Stimulated activated CD8-positive, alpha-beta memory T cell treated with anti-CD3 and anti-CD28 coated beads, Interleukin-12 subunit alpha, Interleukin-12 subunit beta, amount 100 ng/mL, for 4 hours (primary cell): Measurements from ENCODE around the gene SH3RF2.

ENCODE experiments used
- DNase-seq: peaks from one replicate; pipeline ENCODE4 v3.0.0-alpha.2; 2020; ENCODE audit warnings: low read depth

The SH3RF2 gene

GRCh38 chr5:145920542-145921210 is 15.7 kb upstream of the SH3RF2 start:
- no peak for DNase-seq

DNA sequence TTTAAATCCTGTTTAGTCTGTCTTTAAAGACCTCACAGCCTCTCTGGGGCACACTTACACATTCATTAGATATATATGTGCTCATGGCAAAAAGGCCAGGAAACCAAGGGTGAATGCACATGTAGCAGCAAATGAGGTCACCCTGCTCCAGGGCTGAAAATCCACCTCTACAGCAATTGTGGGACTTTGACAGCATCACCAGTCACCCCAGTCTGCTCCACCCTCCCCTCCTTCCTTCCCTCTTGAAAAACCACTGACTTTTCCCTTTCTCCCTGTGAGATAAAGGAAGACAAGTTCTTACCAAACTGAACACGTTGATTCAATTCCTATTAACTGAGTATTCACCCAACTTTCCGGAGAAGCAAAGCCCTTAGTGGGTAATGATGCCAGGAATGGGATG is 15.2 kb upstream of the SH3RF2 start:
- DNase-seq: no peak

GRCh38 chr5:145922059-145922458 is 14.3 kb upstream of the SH3RF2 start:
- DNase-seq: no peak

GRCh38 chr5:145923405-145923804 is 13.0 kb upstream of the SH3RF2 start:
- DNase-seq: no peak

DNA sequence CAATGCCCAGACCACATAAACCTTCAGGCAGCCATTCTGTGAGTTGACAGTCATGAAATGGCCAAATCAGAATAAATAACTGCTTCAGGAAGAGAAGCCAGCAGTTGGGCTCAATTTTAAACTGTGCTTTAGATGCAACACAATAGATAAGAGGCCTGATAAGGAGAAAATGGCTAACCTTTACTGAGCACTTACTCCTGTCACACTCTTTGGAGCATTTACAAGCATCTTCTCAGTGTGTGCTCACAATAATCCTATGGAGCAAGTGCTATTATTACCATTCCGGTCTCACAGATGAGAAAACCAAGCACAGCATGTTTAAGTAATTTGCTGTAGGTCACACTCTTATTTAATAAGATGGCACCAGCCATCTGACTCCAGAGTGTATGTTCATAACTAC is 11.5 kb upstream of the SH3RF2 start:
- DNase-seq: no peak

DNA sequence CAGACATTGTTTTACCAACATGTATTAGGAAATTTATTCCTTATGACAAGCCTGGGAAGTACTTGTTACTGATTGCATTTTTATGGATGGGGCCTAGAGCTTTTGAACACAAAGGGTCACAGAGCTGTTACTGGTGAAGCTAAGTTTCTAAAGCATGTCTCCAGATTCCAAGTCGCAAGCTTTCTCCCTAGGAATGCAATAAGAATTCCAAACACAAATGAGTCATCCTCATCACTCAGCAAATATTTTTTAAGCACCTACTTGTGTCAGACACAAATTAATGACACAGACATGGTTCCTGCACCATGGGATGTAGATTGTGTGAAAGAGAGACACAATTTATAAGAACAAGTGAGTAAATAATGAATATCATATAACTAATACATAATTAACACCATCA is 11.0 kb upstream of the SH3RF2 start:
- no peak for DNase-seq

- no peak for DNase-seq
These were observed 10.6 kb upstream of the SH3RF2 start for GRCh38 chr5:145925803-145926202.

- no peak for DNase-seq
These were observed 4.7 kb upstream of the SH3RF2 start for GRCh38 chr5:145931718-145932117.

DNA sequence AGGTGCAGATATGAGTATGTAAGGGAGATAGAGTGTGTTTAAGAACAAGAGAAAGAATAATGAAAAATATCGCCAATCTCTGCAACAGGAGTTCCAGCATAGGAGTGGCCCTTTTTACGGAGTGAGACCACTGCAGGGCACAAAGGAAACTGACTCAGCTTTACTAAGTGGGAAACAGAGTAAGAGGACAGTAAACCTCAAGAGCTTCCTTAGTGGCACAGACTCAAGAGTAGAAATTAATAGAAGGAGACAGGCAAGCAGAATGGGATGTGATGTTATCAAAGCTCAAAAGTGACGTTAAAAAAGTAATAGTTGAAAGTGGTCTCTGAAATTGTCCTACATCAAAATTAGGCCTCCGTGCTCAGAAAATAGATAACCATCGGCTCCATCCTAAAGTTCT is 2.1 kb upstream of the SH3RF2 start:
- DNase-seq: no peak

DNA sequence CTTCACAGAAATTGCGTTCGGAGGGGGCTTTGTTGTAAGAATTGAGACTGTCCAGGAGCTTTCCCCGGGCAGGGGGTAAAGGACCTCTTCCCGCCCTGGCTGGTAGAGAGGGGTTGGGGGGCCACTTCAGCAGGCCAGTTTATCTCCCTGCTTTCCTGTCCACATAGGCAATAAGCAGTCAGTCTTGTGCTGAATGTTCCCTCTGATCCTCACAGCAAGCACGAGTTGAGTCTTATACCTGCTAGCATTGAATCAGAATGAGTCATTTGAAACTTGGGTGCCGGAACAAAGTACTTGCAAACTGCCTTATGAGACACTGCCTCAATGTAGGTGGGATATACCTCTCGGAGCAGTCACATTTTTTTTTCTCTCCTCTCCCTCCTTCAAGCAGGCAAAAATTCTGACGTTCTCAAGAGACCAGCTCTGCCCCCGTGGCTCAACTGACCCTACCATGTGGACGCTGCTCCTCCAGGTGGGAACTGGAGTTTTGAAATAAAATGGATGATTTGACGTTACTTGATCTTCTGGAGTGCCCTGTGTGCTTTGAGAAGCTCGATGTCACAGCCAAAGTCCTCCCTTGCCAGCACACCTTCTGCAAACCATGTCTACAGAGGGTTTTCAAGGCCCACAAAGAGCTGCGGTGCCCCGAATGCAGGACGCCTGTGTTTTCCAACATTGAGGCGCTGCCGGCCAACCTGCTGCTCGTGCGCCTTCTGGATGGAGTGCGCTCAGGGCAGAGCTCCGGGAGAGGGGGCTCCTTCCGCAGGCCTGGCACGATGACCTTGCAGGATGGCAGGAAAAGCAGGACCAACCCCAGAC is 1.3 kb downstream of the SH3RF2 start:
- DNase-seq: no peak

DNA sequence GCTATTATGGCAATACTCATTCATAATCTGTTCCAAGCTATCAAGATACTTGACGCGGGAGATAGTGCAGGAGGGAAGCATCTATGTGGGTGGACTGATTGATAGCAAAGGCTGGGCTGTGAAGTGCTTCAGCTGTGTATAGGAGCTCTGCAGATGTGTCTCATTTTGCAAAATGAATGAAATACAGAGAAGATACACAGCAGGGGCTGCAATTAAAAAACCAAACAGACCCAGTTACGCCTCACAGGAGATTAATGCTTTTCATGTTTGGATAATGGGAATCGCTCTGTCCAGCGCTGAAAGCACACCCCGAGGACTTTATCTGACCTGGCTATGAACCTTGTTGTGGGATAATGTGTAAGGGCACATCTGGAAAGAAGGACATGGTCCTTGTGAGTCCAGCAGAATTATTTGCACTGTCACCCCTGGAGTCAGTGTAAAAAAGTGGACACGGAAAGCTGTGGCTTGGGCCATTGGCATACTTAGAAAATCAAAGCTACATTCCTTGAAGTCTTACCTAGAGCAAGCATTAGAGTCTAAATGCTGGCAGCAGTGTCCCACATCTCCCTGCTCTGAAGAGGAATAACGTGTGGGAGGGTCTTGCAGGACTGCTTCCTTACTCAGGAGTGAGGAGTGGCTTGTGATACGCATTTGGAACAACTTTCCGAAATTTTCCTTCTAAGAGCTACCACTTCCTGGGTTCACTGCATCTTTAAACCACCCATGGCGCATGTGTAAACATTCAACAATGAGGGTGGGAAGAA is 2.6 kb downstream of the SH3RF2 start:
- DNase-seq: no peak

GRCh38 chr5:145939540-145940065 is 3.2 kb downstream of the SH3RF2 start:
- no peak for DNase-seq

DNA sequence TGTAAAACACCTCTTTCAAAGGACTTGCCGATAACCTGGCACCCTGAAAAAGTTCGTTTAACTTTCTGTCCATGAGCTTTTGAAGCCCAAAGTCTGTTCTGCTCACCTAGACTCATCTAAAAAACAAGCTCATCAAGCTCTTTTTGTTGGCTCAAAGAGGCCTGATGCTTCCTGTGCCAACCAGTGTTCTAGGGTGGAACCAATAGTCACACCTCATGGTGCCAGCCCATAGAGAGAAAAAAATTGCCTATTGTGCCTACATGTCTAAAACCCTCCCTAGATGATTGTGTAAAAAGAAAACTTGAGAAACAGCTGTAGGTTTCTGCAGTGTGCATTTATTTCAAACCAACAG is 4.7 kb downstream of the SH3RF2 start:
- no peak for DNase-seq

DNA sequence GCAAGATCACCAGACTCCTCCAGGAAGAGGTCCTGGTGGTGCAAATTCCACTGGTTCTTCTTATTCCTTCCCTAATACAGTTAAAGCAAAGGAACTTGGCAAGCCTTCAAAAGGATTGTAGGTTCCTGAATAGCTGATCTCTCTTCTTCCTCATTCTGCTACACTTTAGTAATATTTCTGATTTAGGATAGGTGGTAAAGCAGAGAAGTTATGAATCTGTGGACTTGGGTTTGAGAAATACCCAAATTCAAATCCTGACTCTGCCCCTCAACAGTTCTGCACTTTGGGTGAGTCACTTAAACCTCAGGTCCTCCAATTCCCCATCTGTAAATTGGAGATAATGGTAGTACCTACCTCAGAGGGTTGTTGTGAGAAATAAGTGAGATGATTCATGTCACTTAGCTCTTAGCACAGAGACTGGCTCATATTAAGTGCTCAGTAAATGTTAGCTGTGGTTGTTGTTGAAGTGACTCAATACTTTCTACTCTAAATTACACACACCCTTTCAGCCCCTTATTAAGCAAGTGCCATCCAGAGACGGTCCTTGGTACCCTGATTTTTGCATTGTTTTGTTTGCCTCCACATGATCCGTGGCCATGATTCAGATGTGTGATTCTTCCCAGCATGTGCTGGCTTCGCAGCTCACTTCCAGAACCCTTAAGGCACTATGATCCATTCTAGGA is 5.2 kb downstream of the SH3RF2 start:
- no peak for DNase-seq

DNA sequence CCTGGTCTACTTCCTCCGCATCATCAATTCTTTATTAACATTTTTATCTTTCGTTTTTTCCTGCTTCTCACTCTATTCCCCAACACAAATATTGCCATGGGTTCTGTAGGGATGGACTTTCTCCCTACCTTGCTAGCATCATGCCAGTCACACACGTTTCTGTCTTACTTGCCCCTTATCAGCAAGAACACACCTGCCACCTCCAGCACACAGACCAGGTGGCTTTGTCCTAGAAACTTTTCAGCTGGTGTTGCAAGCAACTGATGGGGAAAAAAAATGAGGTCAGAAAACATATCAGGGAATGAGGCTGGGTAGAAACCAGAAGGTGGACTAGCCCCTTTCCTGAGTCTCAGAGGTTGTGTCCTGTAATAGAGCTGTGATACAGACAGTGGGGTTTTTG is 5.8 kb downstream of the SH3RF2 start:
- no peak for DNase-seq

DNA sequence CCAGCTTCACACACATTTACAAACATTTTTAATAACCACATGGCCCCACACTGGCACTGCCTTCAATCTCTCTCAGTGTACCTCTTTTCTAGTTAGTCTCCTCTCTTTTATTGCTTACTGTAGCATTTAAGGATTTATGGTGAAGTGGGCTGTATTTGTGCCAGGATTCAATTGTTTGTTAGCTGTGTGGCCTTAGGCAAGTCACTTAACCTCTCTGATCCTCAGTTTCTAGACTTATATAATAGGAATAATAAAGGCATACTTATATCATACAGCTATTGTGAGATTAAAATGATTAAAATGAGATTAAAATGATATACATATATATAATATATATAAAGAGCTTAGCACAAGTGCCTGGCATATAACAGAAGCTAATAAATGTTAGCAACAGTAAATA is 6.4 kb downstream of the SH3RF2 start:
- no peak for DNase-seq

DNA sequence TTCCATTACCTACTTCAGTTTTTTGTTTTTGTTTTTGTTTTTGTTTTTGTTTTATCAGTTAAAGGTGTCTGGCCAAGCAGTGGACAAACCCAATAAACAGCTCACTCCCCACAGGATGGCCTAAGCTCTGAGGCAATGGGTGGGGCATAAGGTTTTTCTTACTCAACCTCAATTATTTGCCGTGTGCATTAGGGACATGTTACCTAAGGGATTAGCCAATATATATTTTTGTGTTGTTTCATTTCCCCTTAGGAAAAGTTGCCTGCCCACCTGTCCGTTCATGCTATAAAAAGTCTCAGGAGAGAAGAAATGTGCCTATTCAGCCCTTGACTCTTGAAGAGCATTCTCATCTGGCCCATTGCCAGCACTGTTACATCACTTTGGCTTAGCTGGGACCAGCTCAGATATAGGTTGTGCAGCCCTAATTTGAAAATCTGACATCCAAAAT is 7.3 kb downstream of the SH3RF2 start:
- no peak for DNase-seq

DNA sequence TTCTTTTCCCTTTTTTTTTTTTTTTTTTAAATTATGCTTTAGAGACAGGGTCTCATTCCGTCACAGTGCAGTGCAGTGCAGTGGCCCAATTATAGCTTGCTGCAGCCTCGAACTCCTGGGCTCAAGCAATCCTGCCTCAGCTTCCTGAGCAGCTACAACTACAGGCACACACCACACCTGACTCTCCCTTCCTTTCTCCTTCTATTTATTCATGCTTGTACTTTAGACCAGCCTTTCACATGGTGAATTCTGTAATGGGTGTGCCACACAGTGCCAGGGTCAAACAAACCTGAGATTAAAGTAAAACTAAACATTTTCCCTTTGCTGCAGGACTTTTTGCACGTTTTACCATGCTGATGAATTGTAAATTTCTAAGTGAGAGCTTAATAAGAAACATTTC is 8.0 kb downstream of the SH3RF2 start:
- DNase-seq: no peak

GRCh38 chr5:145945620-145946111 is 9.3 kb downstream of the SH3RF2 start:
- DNase-seq: no peak

DNA sequence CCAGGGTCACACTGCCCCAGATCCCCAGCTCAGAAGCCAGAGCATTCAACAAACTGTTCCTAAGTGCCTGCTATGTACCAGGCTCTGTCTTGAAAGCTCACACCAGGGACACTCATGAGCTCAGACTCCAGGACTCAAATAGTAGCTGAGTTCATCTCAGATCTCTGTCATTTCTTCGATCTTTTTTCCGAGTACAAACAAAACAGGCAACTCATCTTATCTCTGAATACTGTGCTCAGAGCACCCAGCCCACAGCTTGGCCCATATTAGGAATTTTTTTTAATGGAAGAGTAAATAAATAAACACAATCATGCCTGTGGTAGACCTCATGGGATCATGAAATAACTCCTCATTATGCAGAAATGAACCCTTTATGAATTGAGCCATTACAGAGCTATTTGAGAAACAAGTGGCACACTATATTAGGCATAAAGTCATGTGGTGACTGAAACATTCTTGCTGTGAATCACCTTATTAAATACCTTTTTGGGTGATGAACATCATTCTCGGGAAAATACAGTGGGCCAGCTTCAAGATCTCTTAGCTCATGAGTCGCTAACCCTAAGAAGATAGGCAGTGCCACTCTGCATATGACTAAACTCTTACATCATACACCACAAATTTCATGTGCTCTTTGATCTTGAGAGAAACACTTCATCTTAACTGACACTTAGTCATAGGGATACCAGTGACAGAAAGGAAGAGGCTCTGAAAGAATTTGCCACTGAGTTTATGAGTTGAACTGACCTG is 9.9 kb downstream of the SH3RF2 start:
- no peak for DNase-seq

DNA sequence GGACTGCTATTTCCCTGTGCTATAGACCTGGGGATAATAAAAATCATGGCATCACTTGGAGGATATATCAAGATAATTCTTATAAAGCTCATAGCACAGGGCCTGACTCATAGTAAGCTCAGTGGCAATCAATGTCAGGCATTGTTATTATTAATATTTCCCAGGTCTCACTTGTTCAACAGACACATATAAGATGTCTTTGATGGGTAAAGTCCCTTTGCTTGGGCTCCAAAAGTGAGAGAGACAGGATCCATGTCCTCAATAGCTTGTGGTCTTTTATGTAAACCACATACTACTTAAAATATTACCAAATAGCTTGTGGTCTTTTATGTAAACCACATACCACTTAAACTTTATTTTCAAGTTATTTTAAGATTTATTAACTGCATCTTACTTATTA is 11.2 kb downstream of the SH3RF2 start:
- no peak for DNase-seq
